ENCODE data around the gene PTPDC1. TPM values are rescaled to one million over a fixed set of nuclear protein-coding genes. Genes with fewer than 3 reads are reported as not detected.

Gene PTPDC1
- total and polyA plus RNA-seq, 2 of the 8 experiments (the other 6 are each of a cell fraction or from before 2014, with no cell fraction given): 4.1 to 7.3 TPM

DNA sequence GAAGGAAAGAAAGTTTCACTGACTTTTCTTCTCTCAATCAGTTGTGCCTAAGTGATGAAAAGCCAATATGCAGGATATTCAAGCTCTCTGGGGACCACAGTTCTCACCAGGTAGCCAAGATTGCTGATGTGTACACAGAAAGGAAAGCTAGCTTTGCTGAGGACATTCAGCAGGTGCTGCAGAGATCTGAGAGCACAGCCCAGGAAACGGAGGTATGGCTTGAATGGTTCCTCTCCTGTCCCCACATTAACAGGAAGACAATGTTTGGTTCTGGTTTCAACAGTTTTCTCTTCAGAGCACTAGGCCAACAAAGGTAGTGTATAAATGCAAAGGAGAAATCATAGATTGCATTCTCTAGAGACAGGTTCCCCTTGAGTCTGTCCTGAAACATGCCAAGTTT lies 69.6 kb downstream of the PTPDC1 start (continued):
- TF ChIP-seq, protein P1, sequence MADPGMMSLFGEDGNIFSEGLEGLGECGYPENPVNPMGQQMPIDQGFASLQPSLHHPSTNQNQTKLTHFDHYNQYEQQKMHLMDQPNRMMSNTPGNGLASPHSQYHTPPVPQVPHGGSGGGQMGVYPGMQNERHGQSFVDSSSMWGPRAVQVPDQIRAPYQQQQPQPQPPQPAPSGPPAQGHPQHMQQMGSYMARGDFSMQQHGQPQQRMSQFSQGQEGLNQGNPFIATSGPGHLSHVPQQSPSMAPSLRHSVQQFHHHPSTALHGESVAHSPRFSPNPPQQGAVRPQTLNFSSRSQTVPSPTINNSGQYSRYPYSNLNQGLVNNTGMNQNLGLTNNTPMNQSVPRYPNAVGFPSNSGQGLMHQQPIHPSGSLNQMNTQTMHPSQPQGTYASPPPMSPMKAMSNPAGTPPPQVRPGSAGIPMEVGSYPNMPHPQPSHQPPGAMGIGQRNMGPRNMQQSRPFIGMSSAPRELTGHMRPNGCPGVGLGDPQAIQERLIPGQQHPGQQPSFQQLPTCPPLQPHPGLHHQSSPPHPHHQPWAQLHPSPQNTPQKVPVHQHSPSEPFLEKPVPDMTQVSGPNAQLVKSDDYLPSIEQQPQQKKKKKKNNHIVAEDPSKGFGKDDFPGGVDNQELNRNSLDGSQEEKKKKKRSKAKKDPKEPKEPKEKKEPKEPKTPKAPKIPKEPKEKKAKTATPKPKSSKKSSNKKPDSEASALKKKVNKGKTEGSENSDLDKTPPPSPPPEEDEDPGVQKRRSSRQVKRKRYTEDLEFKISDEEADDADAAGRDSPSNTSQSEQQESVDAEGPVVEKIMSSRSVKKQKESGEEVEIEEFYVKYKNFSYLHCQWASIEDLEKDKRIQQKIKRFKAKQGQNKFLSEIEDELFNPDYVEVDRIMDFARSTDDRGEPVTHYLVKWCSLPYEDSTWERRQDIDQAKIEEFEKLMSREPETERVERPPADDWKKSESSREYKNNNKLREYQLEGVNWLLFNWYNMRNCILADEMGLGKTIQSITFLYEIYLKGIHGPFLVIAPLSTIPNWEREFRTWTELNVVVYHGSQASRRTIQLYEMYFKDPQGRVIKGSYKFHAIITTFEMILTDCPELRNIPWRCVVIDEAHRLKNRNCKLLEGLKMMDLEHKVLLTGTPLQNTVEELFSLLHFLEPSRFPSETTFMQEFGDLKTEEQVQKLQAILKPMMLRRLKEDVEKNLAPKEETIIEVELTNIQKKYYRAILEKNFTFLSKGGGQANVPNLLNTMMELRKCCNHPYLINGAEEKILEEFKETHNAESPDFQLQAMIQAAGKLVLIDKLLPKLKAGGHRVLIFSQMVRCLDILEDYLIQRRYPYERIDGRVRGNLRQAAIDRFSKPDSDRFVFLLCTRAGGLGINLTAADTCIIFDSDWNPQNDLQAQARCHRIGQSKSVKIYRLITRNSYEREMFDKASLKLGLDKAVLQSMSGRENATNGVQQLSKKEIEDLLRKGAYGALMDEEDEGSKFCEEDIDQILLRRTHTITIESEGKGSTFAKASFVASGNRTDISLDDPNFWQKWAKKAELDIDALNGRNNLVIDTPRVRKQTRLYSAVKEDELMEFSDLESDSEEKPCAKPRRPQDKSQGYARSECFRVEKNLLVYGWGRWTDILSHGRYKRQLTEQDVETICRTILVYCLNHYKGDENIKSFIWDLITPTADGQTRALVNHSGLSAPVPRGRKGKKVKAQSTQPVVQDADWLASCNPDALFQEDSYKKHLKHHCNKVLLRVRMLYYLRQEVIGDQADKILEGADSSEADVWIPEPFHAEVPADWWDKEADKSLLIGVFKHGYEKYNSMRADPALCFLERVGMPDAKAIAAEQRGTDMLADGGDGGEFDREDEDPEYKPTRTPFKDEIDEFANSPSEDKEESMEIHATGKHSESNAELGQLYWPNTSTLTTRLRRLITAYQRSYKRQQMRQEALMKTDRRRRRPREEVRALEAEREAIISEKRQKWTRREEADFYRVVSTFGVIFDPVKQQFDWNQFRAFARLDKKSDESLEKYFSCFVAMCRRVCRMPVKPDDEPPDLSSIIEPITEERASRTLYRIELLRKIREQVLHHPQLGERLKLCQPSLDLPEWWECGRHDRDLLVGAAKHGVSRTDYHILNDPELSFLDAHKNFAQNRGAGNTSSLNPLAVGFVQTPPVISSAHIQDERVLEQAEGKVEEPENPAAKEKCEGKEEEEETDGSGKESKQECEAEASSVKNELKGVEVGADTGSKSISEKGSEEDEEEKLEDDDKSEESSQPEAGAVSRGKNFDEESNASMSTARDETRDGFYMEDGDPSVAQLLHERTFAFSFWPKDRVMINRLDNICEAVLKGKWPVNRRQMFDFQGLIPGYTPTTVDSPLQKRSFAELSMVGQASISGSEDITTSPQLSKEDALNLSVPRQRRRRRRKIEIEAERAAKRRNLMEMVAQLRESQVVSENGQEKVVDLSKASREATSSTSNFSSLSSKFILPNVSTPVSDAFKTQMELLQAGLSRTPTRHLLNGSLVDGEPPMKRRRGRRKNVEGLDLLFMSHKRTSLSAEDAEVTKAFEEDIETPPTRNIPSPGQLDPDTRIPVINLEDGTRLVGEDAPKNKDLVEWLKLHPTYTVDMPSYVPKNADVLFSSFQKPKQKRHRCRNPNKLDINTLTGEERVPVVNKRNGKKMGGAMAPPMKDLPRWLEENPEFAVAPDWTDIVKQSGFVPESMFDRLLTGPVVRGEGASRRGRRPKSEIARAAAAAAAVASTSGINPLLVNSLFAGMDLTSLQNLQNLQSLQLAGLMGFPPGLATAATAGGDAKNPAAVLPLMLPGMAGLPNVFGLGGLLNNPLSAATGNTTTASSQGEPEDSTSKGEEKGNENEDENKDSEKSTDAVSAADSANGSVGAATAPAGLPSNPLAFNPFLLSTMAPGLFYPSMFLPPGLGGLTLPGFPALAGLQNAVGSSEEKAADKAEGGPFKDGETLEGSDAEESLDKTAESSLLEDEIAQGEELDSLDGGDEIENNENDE (IDR thresholded peaks at IDR 0.05; ENCODE audit: insufficient replicate concordance, low read length): no peak
- TF ChIP-seq TAF1 (IDR thresholded peaks at IDR 0.05; ENCODE audit: low read depth, low read length) (no peak), RNF2 (IDR thresholded peaks at IDR 0.05; ENCODE audit: borderline replicate concordance, low read depth, low read length, missing control alignments, poor library complexity, severe bottlenecking) (no peak), SUZ12 (IDR thresholded peaks at IDR 0.05; ENCODE audit: low read length) (no peak), EZH2 (IDR thresholded peaks at IDR 0.05; ENCODE audit: low read depth, low read length, severe bottlenecking) (no peak), TBP (IDR thresholded peaks at IDR 0.05; ENCODE audit: low read depth, low read length) (no peak), CBX5 (IDR thresholded peaks at IDR 0.05; ENCODE audit: low read depth, low read length) (no peak), ATF3 (IDR thresholded peaks at IDR 0.05; ENCODE audit: insufficient read depth, low read depth, low read length) (no peak), CREB1 (IDR thresholded peaks at IDR 0.05) (no peak), RXRA (IDR thresholded peaks at IDR 0.05; ENCODE audit: insufficient read depth, low read depth, low read length) (no peak), SIN3A (conservative IDR thresholded peaks at IDR 0.05 in 1 of 2, IDR thresholded peaks at IDR 0.05 in 1 of 2; ENCODE audit: low read depth in 1 of 2, low read length in 2 of 2) (no peak)
